ENCODE results near the gene TRPC1.

DNA sequence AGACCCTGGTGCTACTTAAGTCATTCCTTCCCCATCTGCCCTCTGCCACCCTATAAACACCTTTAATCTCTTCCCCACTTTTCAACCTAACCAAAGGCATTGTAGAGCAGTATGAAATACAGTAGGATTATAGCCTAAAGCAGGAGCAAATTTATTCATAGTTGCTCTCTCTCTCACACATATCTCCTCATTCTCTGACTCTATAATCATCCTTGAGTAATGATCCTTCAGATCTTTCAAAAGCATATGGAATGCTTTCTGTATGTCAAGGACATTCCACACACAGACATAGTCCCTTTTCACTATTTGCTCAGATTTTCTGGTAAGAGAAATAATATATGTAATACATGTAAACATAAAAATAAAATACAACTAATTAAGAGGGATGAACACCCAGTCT is 54.1 kb downstream of the TRPC1 start:
- TF ChIP-seq, protein P1, sequence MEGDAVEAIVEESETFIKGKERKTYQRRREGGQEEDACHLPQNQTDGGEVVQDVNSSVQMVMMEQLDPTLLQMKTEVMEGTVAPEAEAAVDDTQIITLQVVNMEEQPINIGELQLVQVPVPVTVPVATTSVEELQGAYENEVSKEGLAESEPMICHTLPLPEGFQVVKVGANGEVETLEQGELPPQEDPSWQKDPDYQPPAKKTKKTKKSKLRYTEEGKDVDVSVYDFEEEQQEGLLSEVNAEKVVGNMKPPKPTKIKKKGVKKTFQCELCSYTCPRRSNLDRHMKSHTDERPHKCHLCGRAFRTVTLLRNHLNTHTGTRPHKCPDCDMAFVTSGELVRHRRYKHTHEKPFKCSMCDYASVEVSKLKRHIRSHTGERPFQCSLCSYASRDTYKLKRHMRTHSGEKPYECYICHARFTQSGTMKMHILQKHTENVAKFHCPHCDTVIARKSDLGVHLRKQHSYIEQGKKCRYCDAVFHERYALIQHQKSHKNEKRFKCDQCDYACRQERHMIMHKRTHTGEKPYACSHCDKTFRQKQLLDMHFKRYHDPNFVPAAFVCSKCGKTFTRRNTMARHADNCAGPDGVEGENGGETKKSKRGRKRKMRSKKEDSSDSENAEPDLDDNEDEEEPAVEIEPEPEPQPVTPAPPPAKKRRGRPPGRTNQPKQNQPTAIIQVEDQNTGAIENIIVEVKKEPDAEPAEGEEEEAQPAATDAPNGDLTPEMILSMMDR (IDR thresholded peaks at IDR 0.05), result no peak
- TF ChIP-seq POLR2A (IDR thresholded peaks at IDR 0.05), result no peak
